Right atrium auricular region (tissue), 2 donors: Measurements from ENCODE around the gene CCDC157. TPM values are rescaled to one million over a fixed set of nuclear protein-coding genes. Genes with fewer than 3 reads are reported as not detected.

ENCODE experiments used
- DNase-seq: peaks from one replicate; pipeline ENCODE4 v3.0.0-alpha.2; 2019; ENCODE audit warnings: low spot score
- H3K27ac ChIP-seq, 2 donors: fragments of 200-600 bp; sonication (generic); 1 replicate in 1 of 2; 2 replicates in 1 of 2; pipeline ENCODE4 v1.5.1; 2016 to 2019
- H3K27me3 ChIP-seq, 2 donors: fragments of 200-600 bp; sonication (generic); one replicate each; pipeline versions ENCODE4 v1.5.1 to v1.6.0; 2017 to 2019
- H3K36me3 ChIP-seq: fragments of 200-600 bp; sonication (generic); one replicate; pipeline ENCODE4 v1.5.1; 2016
- H3K4me1 ChIP-seq, 2 donors: fragments of 200-600 bp; sonication (generic); one replicate each; pipeline versions ENCODE4 v1.5.1 to v1.6.0; 2017 to 2019
- H3K4me3 ChIP-seq, 2 donors: fragments of 200-600 bp; sonication (generic); 1 replicate in 1 of 2; 2 replicates in 1 of 2; pipeline ENCODE4 v1.5.1; 2017 to 2019; ENCODE audit warnings: mild to moderate bottlenecking in 1 of 2, moderate library complexity in 1 of 2
- H3K9me3 ChIP-seq, 2 donors: fragments of 200-600 bp; sonication (generic); one replicate each; pipeline ENCODE4 v1.5.1; 2019
- CTCF ChIP-seq, 2 donors: fragments of 200-600 bp; sonication (generic); IDR thresholded peaks; one replicate each; pipeline ENCODE4 v1.5.1; 2019; ENCODE audit warnings: antibody characterized with exemption in 2 of 2
- total RNA-seq, 2 donors: library from RNA; depleted of rRNA; stranded (reverse); fragments of >200 nt; gene quantifications; one replicate each; pipeline ENCODE4 v1.1.0, GENCODE V29; 2016

CCDC157 gene
- total RNA-seq, 2 donors from 2014 or later = 0.26 to 0.55 TPM

- peaks cover 0 to 43% of the 10 kb centered on the region in 2 donors for H3K4me1 ChIP-seq
- no peak for TF ChIP-seq CTCF (IDR thresholded peaks at IDR 0.05)
- H3K36me3 ChIP-seq = peaks cover 100% of the 10 kb centered on the region
- H3K27me3 ChIP-seq = no peaks in the 10 kb centered on the region
- no peaks in the 10 kb centered on the region for H3K9me3 ChIP-seq
- no peak overlapping the region for H3K4me3 ChIP-seq
- DNase-seq = no peak
- H3K27ac ChIP-seq = peak overlapping the region; percentile 58 to 65
Observed at GRCh38 chr22:30340911-30341685, 15.7 kb upstream of the CCDC157 start.

GRCh38 chr22:30344447-30345200, 12.2 kb upstream of the CCDC157 start:
- H3K9me3 ChIP-seq = no peaks in the 10 kb centered on the region
- H3K36me3 ChIP-seq = peaks cover 90% of the 10 kb centered on the region
- no peak overlapping the region for H3K4me3 ChIP-seq
- DNase-seq = no peak
- no peak overlapping the region for H3K27ac ChIP-seq
- H3K27me3 ChIP-seq = no peaks in the 10 kb centered on the region
- H3K4me1 ChIP-seq = peaks cover 0 to 25% of the 10 kb centered on the region in 2 donors
- TF ChIP-seq CTCF (IDR thresholded peaks at IDR 0.05) = no peak

GRCh38 chr22:30347255-30347892, 9.4 kb upstream of the CCDC157 start:
- no peak for TF ChIP-seq CTCF (IDR thresholded peaks at IDR 0.05)
- Histone ChIP-seq H3K4me3 (no peak overlapping the region), H3K27ac (no peak overlapping the region), H3K36me3 (peaks cover 90% of the 10 kb centered on the region), H3K4me1 (peaks cover 0 to 4% of the 10 kb centered on the region in 2 donors), H3K9me3 (no peaks in the 10 kb centered on the region), H3K27me3 (no peaks in the 10 kb centered on the region)
- no peak for DNase-seq

- Histone ChIP-seq H3K9me3 (no peaks in the 10 kb centered on the region), H3K27ac (no peak overlapping the region), H3K4me3 (no peak overlapping the region), H3K36me3 (peaks cover 87% of the 10 kb centered on the region), H3K27me3 (no peaks in the 10 kb centered on the region), H3K4me1 (no peaks in the 10 kb centered on the region)
- TF ChIP-seq CTCF (IDR thresholded peaks at IDR 0.05) = no peak
- DNase-seq = no peak
Observed at GRCh38 chr22:30348404-30348803, 8.4 kb upstream of the CCDC157 start.

- peaks cover 83% of the 10 kb centered on the region for H3K36me3 ChIP-seq
- no peak overlapping the region for H3K4me3 ChIP-seq
- no peak overlapping the region for H3K27ac ChIP-seq
- no peaks in the 10 kb centered on the region for H3K9me3 ChIP-seq
- H3K27me3 ChIP-seq = no peaks in the 10 kb centered on the region
- TF ChIP-seq CTCF (IDR thresholded peaks at IDR 0.05) = no peak
- H3K4me1 ChIP-seq = peaks cover 0 to 4% of the 10 kb centered on the region in 2 donors
- no peak for DNase-seq
Observed at GRCh38 chr22:30348809-30349208, 8.0 kb upstream of the CCDC157 start.
